Measurements from ENCODE around the gene TRAF3.

- no peak for TF ChIP-seq CTCF (IDR thresholded peaks at IDR 0.05 in 4 of 5, conservative IDR thresholded peaks at IDR 0.05 in 1 of 5)
- TF ChIP-seq POLR2A (IDR thresholded peaks at IDR 0.05), result no peak
Measured at GRCh38 chr14:102749393-102750305, 27.6 kb upstream of the TRAF3 start.
